Measurements from ENCODE around the gene PGA5.

The PGA5 gene

DNA sequence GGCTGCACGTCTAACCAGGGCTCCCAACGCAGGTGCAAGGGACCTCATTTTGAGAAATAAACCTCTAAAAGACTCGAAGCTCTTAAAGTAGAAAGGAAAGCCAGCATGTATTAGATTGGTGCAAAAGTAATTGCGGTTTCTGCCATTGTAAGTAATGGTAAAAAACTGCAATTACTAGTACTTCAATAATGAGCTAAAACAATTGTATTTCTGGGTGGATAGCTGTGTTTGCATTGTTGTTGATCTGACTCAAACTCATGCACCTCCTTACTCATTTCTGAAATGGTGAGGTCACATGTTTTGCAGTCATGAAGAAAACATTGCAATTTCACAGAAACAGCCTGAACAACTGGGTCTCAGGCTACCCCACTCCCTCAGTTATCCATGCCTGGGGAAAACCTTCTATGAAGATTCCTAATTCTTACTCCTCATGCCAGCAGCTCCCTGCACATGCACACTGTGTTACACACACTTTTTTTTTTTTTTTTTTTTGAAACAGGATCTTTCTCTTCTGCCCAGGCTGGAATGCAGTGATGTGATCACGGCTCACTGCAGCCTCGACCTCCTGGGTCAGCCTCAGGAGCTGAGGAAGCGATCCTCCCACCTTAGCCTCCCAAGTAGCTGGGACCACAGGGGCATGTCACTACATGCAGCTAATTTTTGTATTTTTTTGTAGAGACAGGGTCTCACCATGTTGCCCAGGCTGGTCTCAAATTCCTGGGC, 29.5 kb downstream of the PGA5 start:
- TF ChIP-seq, protein P1, sequence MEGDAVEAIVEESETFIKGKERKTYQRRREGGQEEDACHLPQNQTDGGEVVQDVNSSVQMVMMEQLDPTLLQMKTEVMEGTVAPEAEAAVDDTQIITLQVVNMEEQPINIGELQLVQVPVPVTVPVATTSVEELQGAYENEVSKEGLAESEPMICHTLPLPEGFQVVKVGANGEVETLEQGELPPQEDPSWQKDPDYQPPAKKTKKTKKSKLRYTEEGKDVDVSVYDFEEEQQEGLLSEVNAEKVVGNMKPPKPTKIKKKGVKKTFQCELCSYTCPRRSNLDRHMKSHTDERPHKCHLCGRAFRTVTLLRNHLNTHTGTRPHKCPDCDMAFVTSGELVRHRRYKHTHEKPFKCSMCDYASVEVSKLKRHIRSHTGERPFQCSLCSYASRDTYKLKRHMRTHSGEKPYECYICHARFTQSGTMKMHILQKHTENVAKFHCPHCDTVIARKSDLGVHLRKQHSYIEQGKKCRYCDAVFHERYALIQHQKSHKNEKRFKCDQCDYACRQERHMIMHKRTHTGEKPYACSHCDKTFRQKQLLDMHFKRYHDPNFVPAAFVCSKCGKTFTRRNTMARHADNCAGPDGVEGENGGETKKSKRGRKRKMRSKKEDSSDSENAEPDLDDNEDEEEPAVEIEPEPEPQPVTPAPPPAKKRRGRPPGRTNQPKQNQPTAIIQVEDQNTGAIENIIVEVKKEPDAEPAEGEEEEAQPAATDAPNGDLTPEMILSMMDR (IDR thresholded peaks at IDR 0.05; ENCODE audit: insufficient read depth, low read length, poor library complexity, severe bottlenecking): no peak
- Histone ChIP-seq H3K27me3 (replicated peaks; ENCODE audit: control insufficient read depth, insufficient read depth, low read length) (no peaks in the 10 kb centered on the region), H3K4me3 (replicated peaks; ENCODE audit: low read depth, low read length) (no peak overlapping the region), H3K36me3 (ENCODE audit: control insufficient read depth, insufficient read depth, low read length) (peaks cover 8% of the 10 kb centered on the region)
- DNase-seq (ENCODE audit: extremely low read depth, insufficient read length): no peak

DNA sequence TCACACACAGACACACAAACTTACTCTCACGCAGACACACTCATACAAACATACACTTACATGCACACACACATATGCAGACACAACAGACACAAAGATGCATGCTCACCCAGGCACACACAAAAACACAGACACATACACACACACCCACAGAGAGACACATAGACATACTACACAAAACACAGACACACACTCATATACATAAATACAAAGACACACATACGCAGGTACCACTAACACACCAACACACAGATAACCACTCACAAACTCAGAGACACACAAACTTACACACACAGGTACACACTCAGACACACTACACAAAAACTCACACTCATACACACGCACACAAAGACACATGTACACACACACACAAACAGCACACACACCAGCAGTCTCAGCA, 31.8 kb downstream of the PGA5 start:
- TF ChIP-seq, protein P1 (IDR thresholded peaks at IDR 0.05; ENCODE audit: insufficient read depth, low read length, poor library complexity, severe bottlenecking): no peak
- Histone ChIP-seq H3K4me3 (replicated peaks; ENCODE audit: low read depth, low read length) (no peak overlapping the region), H3K36me3 (ENCODE audit: control insufficient read depth, insufficient read depth, low read length) (peaks cover 6% of the 10 kb centered on the region), H3K27me3 (replicated peaks; ENCODE audit: control insufficient read depth, insufficient read depth, low read length) (no peaks in the 10 kb centered on the region)
- no peak for DNase-seq (ENCODE audit: extremely low read depth, insufficient read length)

DNA sequence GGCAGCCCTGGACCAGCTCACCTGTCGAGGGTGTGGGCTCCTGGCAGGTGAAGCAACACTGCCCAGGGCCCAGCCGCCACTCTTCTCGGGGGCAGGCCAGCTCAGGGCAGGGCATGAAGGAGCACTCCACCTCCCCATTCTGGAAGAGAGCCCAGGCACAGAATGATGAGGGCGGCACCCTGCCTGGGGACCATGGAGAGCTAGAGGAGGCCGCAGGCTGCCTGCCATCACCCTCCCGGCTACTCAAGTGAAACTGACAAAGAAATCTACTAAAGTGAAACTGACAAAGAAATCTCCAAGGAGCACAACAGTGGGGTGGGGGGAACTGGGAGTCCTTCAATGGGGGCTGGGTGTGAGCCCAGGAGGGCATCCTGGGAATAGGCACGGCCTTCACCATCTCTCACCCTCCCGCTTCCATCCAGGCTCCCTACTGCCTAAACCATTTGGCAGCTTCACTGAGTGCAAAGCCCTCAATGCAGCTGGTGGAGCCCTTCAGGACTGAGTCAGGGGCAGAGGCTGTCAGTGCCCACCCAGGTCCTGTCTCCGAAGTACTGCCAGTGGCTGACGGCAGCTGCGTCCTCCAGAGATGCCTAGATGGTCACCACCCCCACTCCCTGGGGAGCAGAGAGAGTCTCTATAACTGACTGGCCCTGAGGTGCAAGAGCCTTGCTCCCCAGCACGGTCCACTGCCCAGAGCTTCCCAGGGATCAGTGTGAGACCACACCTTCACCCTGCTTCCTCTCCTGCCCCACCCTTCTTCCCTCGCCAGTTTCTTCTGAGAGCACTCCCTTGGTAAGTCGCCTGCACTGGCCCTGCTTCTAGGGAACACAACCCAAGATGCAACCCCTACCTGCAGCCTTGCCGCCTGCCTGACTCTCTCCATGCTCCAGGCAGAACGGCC, 32.5 kb downstream of the PGA5 start:
- no peaks in the 10 kb centered on the region for H3K27me3 ChIP-seq (replicated peaks; ENCODE audit: control insufficient read depth, insufficient read depth, low read length)
- peaks cover 6% of the 10 kb centered on the region for H3K36me3 ChIP-seq (ENCODE audit: control insufficient read depth, insufficient read depth, low read length)
- DNase-seq (ENCODE audit: extremely low read depth, insufficient read length): no peak
- TF ChIP-seq, protein P1 (IDR thresholded peaks at IDR 0.05; ENCODE audit: insufficient read depth, low read length, poor library complexity, severe bottlenecking): no peak
- H3K4me3 ChIP-seq (replicated peaks; ENCODE audit: low read depth, low read length): no peak overlapping the region

DNA sequence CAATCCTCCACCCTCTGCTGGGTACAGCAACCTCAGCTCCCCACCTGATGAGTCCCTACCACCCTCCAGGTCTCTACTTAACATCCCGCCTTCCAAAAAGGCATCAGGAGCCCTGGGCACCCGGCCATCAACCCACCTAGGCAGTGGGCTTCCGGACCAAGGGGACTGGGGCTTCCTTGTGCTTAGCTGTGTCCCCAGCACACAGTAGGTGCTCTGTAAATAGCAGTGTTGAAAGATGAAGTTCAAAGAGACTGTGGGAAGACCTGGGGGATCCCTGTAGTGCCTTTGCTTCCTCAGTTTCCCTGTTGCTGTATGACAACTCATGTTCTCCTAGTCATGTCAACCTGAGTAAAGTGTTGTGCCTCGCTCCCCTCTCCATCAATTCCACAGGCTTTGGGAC, 33.1 kb downstream of the PGA5 start:
- no peak overlapping the region for H3K4me3 ChIP-seq (replicated peaks; ENCODE audit: low read depth, low read length)
- TF ChIP-seq, protein P1 (IDR thresholded peaks at IDR 0.05; ENCODE audit: insufficient read depth, low read length, poor library complexity, severe bottlenecking): no peak
- H3K36me3 ChIP-seq (ENCODE audit: control insufficient read depth, insufficient read depth, low read length): peaks cover 6% of the 10 kb centered on the region

DNA sequence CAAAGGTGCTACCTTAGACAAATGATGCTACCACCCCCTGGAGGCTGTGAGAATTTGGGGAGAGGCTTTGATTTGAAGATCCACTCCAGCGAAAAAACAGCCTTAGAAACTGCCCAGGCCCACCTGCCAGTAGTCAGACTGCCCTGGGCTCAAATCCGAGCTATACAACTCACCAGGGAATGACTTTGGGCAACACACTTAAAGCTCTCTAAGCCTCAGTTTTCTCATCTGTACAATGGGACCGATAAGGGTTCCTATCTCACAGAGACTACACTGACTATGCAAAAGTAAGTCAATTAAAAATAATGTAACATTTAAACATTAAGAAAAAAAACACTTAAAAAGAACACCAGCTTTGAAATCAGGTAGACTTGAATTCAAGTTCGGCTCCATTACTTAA, 34.2 kb downstream of the PGA5 start:
- TF ChIP-seq, protein P1 (IDR thresholded peaks at IDR 0.05; ENCODE audit: insufficient read depth, low read length, poor library complexity, severe bottlenecking): no peak

More for the DNA sequence above, 33.1 kb downstream of the PGA5 start:
- no peaks in the 10 kb centered on the region for H3K27me3 ChIP-seq (replicated peaks; ENCODE audit: control insufficient read depth, insufficient read depth, low read length)
- no peak for DNase-seq (ENCODE audit: extremely low read depth, insufficient read length)

More for the DNA sequence above, 34.2 kb downstream of the PGA5 start:
- no peak for DNase-seq (ENCODE audit: extremely low read depth, insufficient read length)
- Histone ChIP-seq H3K27me3 (replicated peaks; ENCODE audit: control insufficient read depth, insufficient read depth, low read length) (no peaks in the 10 kb centered on the region), H3K4me3 (replicated peaks; ENCODE audit: low read depth, low read length) (no peak overlapping the region), H3K36me3 (ENCODE audit: control insufficient read depth, insufficient read depth, low read length) (peaks cover 6% of the 10 kb centered on the region)

Measured in GM06990 (cell line).